Uterus (tissue), 4 donors: Measurements from ENCODE around the gene ADAMTS3. TPM values are rescaled to one million over a fixed set of nuclear protein-coding genes. Genes with fewer than 3 reads are reported as not detected.

ENCODE experiments used
- DNase-seq, 2 donors: peaks; one replicate each; pipeline ENCODE4 v3.0.0-alpha.2; 2019 to 2020
- H3K27ac ChIP-seq, 2 donors: fragments of 200-600 bp; sonication (generic); 1 replicate in 1 of 2; 2 replicates in 1 of 2; pipeline ENCODE4 v1.5.1; 2016 to 2018
- H3K27me3 ChIP-seq, 2 donors: fragments of 200-600 bp; sonication (generic); one replicate each; pipeline ENCODE4 v1.5.1; 2018 to 2019; ENCODE audit warnings: control low read depth in 1 of 2
- H3K36me3 ChIP-seq, 2 donors: fragments of 200-600 bp; sonication (generic); one replicate each; pipeline ENCODE4 v1.5.1; 2019; ENCODE audit warnings: control low read depth in 1 of 2
- H3K4me1 ChIP-seq, 2 donors: fragments of 200-600 bp; sonication (generic); one replicate each; pipeline ENCODE4 v1.5.1; 2018 to 2019; ENCODE audit warnings: control low read depth in 1 of 2
- H3K4me3 ChIP-seq, 2 donors: fragments of 200-600 bp; sonication (generic); 1 replicate in 1 of 2; 2 replicates in 1 of 2; pipeline ENCODE4 v1.5.1; 2018 to 2019; ENCODE audit warnings: mild to moderate bottlenecking in 1 of 2
- H3K9me3 ChIP-seq, 2 donors: fragments of 200-600 bp; sonication (generic); one replicate each; pipeline ENCODE4 v1.5.1; 2019; ENCODE audit warnings: control low read depth in 1 of 2
- CTCF ChIP-seq, 4 experiments: fragments of 200-600 bp in 2 of 4; fragments of 450-650 bp in 2 of 4; sonication (generic) in 2 of 4; IDR thresholded peaks; one replicate each; pipeline ENCODE4 v1.5.1; 2016 to 2019; ENCODE audit warnings: antibody characterized with exemption in 4 of 4, mild to moderate bottlenecking in 2 of 4, moderate library complexity in 1 of 4
- POLR2A ChIP-seq, 2 donors: fragments of 450-650 bp; IDR thresholded peaks; one replicate each; pipeline ENCODE4 v1.6.1; 2016; ENCODE audit warnings: antibody characterized with exemption in 2 of 2, mild to moderate bottlenecking in 1 of 2, moderate library complexity in 1 of 2
- intact Hi-C: fragments of 100-400 bp; cut with DNase I; formaldehyde crosslinking; loops from one replicate; pipeline ENCODE4 v1.15.1; 2023; ENCODE audit warnings: low total_unique reads
- total RNA-seq, 4 donors: library from RNA; depleted of rRNA in 3 of 4; stranded (reverse); fragments of >200 nt in 3 of 4; gene quantifications; one replicate each; pipeline versions ENCODE4 v1.1.0 to v1.2.4, GENCODE V29; 2014 to 2023
- donor health status: DM: yes; HTN: yes; CAD: no.

ADAMTS3 gene
- total RNA-seq, 4 donors from 2014 or later, result 4.2 to 25.7 (median 11.8) TPM

- Histone ChIP-seq H3K36me3 (no peaks in the 10 kb centered on the region), H3K27ac (no peak overlapping the region), H3K4me3 (no peak overlapping the region), H3K27me3 (no peaks in the 10 kb centered on the region), H3K9me3 (no peaks in the 10 kb centered on the region), H3K4me1 (no peaks in the 10 kb centered on the region)
- DNase-seq, result no peak
- intact Hi-C loops, result no loop called here
- peak; percentile 22 to 51 (median 44) for TF ChIP-seq CTCF (IDR thresholded peaks at IDR 0.05)
- TF ChIP-seq POLR2A (IDR thresholded peaks at IDR 0.05), result no peak
Observed at GRCh38 chr4:72326692-72327632, 242.1 kb downstream of the ADAMTS3 start.

- no peak overlapping the region for H3K27ac ChIP-seq
- no peak for DNase-seq
- no peaks in the 10 kb centered on the region for H3K4me1 ChIP-seq
- no peak for TF ChIP-seq POLR2A (IDR thresholded peaks at IDR 0.05)
- TF ChIP-seq CTCF (IDR thresholded peaks at IDR 0.05), result no peak
- H3K36me3 ChIP-seq, result no peaks in the 10 kb centered on the region
- no peaks in the 10 kb centered on the region for H3K9me3 ChIP-seq
- intact Hi-C loops, result no loop called here
- H3K27me3 ChIP-seq, result no peaks in the 10 kb centered on the region
- H3K4me3 ChIP-seq, result no peak overlapping the region
Observed at GRCh38 chr4:72325215-72325614, 243.8 kb downstream of the ADAMTS3 start.

DNA sequence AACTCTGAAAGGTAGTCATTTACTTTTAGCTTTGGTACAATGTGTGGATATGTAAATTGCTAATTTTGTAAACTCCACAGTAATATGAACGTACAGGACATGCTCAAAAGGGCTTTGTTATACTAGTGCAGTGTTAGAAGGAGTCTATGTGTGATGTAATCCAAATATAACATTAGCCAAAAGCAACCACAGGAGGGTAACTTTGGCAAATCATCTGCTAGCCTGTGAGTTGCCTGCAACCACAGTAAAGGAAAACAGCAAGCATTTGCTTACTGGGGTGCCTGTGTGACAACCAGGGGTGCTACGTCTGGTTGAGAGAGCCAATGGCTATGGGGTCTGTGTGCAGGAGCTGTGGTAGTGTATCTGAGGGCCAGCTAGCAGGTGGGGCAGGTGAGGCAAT is 245.8 kb downstream of the ADAMTS3 start:
- intact Hi-C loops, result no loop called here
- Histone ChIP-seq H3K27me3 (no peaks in the 10 kb centered on the region), H3K36me3 (no peaks in the 10 kb centered on the region), H3K27ac (no peak overlapping the region), H3K4me3 (no peak overlapping the region), H3K9me3 (no peaks in the 10 kb centered on the region), H3K4me1 (no peaks in the 10 kb centered on the region)
- no peak for DNase-seq
- TF ChIP-seq POLR2A (IDR thresholded peaks at IDR 0.05) (no peak), CTCF (IDR thresholded peaks at IDR 0.05) (no peak)

DNA sequence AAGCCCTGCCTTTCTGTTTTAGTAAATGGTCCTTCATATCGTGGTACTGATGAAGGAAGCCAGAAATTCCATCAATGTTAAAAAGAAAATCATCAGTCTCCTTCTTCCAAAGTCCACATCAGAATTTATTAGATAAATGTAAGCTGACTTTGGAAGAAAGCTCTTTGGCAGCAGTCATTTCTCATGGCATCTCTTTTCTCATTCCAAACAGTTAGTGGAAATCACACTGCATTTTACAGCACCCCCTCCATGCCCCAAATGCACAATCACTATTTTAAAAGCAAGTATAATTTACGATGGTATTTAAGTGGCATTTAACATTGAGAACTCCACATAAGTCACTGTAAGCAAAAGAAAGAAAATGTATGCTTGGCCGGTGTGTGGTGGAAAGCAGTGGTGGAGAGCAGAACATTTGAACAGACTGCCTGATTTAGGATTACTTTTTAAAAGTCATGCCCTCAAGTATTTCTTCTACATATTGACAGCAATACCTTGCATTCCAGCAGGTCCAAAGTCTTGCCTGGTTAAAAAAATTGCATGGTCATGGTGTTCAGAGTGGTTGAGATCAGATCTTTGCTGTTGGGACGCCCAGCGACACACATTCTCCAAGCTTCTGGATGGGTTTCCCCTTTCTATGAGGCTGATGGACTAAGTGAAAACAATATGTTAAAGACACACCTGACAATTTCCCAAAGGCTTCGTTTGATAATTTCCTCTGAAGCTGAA is 248.6 kb downstream of the ADAMTS3 start:
- Histone ChIP-seq H3K27me3 (no peaks in the 10 kb centered on the region), H3K36me3 (no peaks in the 10 kb centered on the region), H3K27ac (no peak overlapping the region), H3K9me3 (no peaks in the 10 kb centered on the region), H3K4me3 (no peak overlapping the region), H3K4me1 (no peaks in the 10 kb centered on the region)
- TF ChIP-seq CTCF (IDR thresholded peaks at IDR 0.05), result no peak
- no peak for TF ChIP-seq POLR2A (IDR thresholded peaks at IDR 0.05)
- DNase-seq, result no peak
- intact Hi-C loops, result no loop called here

- Histone ChIP-seq H3K4me3 (no peak overlapping the region), H3K27me3 (no peaks in the 10 kb centered on the region)
- no peak for TF ChIP-seq POLR2A (IDR thresholded peaks at IDR 0.05)
- TF ChIP-seq CTCF (IDR thresholded peaks at IDR 0.05), result no peak
Observed at GRCh38 chr4:72319601-72320021, 249.4 kb downstream of the ADAMTS3 start.

More at GRCh38 chr4:72319601-72320021, 249.4 kb downstream of the ADAMTS3 start:
- intact Hi-C loops, result no loop called here
- H3K27ac ChIP-seq, result no peak overlapping the region
- H3K4me1 ChIP-seq, result no peaks in the 10 kb centered on the region
- H3K36me3 ChIP-seq, result no peaks in the 10 kb centered on the region
- DNase-seq, result no peak
- no peaks in the 10 kb centered on the region for H3K9me3 ChIP-seq
